HepG2 (cell line): Measurements from ENCODE around the gene IRF2. TPM values are rescaled to one million over a fixed set of nuclear protein-coding genes. Genes with fewer than 3 reads are reported as not detected.

Experiments
- NRL ChIP-seq: sonication (generic); formaldehyde crosslinking; IDR thresholded peaks from 2 replicates; pipeline ENCODE4 v1.5.0; 2020; ENCODE audit warnings: missing genetic modification reagents, mild to moderate bottlenecking, moderate library complexity, borderline replicate concordance
- PCBP2 ChIP-seq: fragments of 200-400 bp; formaldehyde crosslinking; optimal IDR thresholded peaks from 2 replicates; pipeline ENCODE3; 2018; ENCODE audit warnings: low read length, low read depth; ENCODE audit not compliant: poor library complexity, severe bottlenecking
- POLR2A ChIP-seq, 2 experiments: IDR thresholded peaks; 2 replicates each; pipeline ENCODE4 v1.6.1; 2011; ENCODE audit warnings: low read depth in 2 of 2, low read length in 2 of 2, mild to moderate bottlenecking in 1 of 2, moderate library complexity in 1 of 2; ENCODE audit not compliant: insufficient read depth in 1 of 2
- RBM22 ChIP-seq: fragments of 200-400 bp; formaldehyde crosslinking; optimal IDR thresholded peaks from 2 replicates; pipeline ENCODE3; 2017; ENCODE audit warnings: mild to moderate bottlenecking, low read length, moderate library complexity
- SPEN ChIP-seq: sonication (generic); formaldehyde crosslinking; IDR thresholded peaks from 2 replicates; pipeline ENCODE4 v1.5.1; 2020; ENCODE audit warnings: low read depth, mild to moderate bottlenecking, missing genetic modification reagents
- TARDBP ChIP-seq: sonication (generic); formaldehyde crosslinking; IDR thresholded peaks from 2 replicates; pipeline ENCODE4 v1.8.0; 2022; ENCODE audit warnings: mild to moderate bottlenecking, missing genetic modification reagents
- ZFP37 ChIP-seq: sonication (generic); formaldehyde crosslinking; IDR thresholded peaks from 2 replicates; pipeline ENCODE4 v1.4.0; 2020; ENCODE audit warnings: missing genetic modification reagents, borderline replicate concordance
- polyA plus RNA-seq, 8 experiments: library from polyadenylated mRNA; depleted of rRNA in 3 of 8; stranded (reverse) in 7 of 8; unstranded in 1 of 8; fragments of >200 nt; fragmentation: Illumina TruSeq in 4 of 8; extraction: Trizol in 4 of 8; gene quantifications; 2 replicates each; pipeline versions ENCODE4 v1.2.1 to v1.2.3, GENCODE V29; 2011 to 2016; ENCODE audit warnings: low read depth in 4 of 8, missing spikeins in 1 of 8, mixed read lengths in 1 of 8; ENCODE audit not compliant: insufficient read depth in 1 of 8
- total RNA-seq, 5 experiments: library from RNA; depleted of rRNA; stranded (reverse); fragments of >200 nt; fragmentation: Illumina TruSeq; extraction: Trizol; gene quantifications; 2 replicates each; pipeline ENCODE4 v1.2.3, GENCODE V29; 2016; ENCODE audit warnings: low read depth in 1 of 5
- TF ChIP-seq, protein P1 (sequence below): sonication (generic); formaldehyde crosslinking; IDR thresholded peaks from 2 replicates; pipeline ENCODE4 v1.9.0; 2021; ENCODE audit warnings: mild to moderate bottlenecking, missing genetic modification reagents
- TF ChIP-seq, protein P2 (sequence below): sonication (generic); formaldehyde crosslinking; IDR thresholded peaks from 2 replicates; pipeline ENCODE4 v1.5.1; 2020; ENCODE audit warnings: mild to moderate bottlenecking, missing genetic modification reagents, moderate library complexity
- TF ChIP-seq, protein P3 (sequence below): sonication (generic); formaldehyde crosslinking; IDR thresholded peaks from 2 replicates; pipeline ENCODE4 v1.8.1; 2023; ENCODE audit warnings: mild to moderate bottlenecking, moderate library complexity, missing genetic modification reagents
- TF ChIP-seq, protein P4 (sequence below): sonication (generic); formaldehyde crosslinking; IDR thresholded peaks from 2 replicates; pipeline ENCODE4 v1.5.1; 2020; ENCODE audit warnings: missing genetic modification reagents, mild to moderate bottlenecking, borderline replicate concordance
- TF ChIP-seq, protein P5 (sequence below): sonication (generic); formaldehyde crosslinking; IDR thresholded peaks from 2 replicates; pipeline ENCODE4 v1.5.1; 2020; ENCODE audit warnings: missing genetic modification reagents, mild to moderate bottlenecking, borderline replicate concordance

The IRF2 gene
- total and polyA plus RNA-seq, 2 of the 13 experiments (the other 11 are each of a cell fraction or from before 2014, with no cell fraction given), result 15.5 to 28.8 TPM

DNA sequence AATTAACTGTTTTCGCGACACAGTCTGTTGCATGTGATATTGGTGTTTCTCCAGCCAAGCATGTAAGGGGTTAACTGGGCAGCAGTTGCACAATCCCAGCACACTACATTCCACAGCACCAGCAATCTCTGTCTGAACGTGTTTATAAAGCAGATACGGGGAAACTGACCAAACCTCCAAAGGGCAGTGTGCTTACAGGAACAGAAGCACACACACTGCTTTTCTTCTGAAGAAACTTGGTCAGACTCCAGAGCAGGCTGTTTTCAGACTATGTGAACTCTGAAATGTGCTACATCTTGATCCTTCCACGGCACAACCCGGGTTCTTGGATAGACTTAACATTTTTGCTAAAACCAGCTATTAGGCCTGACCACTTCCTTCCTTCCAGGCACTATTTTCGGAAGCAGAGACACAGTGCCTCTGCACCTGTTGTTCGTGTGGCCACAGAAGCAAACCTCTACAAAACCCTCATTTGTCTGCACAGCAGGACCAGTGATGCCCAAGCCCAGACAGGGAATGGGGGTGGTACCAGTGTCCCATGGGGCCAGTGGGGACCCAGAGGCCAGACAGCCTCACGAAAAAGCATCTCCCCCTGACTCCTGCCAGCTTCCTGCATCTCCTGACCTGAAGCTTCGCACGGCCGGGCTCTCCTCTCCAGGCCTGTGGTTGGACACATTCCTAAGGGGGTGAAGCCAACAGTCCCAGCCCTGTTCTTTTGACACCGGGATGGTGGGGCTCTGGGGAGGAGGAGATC, 90.1 kb downstream of the IRF2 start (continued):
- TF ChIP-seq, protein P1, sequence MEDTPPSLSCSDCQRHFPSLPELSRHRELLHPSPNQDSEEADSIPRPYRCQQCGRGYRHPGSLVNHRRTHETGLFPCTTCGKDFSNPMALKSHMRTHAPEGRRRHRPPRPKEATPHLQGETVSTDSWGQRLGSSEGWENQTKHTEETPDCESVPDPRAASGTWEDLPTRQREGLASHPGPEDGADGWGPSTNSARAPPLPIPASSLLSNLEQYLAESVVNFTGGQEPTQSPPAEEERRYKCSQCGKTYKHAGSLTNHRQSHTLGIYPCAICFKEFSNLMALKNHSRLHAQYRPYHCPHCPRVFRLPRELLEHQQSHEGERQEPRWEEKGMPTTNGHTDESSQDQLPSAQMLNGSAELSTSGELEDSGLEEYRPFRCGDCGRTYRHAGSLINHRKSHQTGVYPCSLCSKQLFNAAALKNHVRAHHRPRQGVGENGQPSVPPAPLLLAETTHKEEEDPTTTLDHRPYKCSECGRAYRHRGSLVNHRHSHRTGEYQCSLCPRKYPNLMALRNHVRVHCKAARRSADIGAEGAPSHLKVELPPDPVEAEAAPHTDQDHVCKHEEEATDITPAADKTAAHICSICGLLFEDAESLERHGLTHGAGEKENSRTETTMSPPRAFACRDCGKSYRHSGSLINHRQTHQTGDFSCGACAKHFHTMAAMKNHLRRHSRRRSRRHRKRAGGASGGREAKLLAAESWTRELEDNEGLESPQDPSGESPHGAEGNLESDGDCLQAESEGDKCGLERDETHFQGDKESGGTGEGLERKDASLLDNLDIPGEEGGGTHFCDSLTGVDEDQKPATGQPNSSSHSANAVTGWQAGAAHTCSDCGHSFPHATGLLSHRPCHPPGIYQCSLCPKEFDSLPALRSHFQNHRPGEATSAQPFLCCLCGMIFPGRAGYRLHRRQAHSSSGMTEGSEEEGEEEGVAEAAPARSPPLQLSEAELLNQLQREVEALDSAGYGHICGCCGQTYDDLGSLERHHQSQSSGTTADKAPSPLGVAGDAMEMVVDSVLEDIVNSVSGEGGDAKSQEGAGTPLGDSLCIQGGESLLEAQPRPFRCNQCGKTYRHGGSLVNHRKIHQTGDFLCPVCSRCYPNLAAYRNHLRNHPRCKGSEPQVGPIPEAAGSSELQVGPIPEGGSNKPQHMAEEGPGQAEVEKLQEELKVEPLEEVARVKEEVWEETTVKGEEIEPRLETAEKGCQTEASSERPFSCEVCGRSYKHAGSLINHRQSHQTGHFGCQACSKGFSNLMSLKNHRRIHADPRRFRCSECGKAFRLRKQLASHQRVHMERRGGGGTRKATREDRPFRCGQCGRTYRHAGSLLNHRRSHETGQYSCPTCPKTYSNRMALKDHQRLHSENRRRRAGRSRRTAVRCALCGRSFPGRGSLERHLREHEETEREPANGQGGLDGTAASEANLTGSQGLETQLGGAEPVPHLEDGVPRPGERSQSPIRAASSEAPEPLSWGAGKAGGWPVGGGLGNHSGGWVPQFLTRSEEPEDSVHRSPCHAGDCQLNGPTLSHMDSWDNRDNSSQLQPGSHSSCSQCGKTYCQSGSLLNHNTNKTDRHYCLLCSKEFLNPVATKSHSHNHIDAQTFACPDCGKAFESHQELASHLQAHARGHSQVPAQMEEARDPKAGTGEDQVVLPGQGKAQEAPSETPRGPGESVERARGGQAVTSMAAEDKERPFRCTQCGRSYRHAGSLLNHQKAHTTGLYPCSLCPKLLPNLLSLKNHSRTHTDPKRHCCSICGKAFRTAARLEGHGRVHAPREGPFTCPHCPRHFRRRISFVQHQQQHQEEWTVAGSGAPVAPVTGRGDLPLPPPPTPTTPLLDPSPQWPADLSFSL, result 0 out of 2 replicates have a peak, but pooled peaks have one; percentile 69
- 0 out of 2 replicates have a peak, but pooled peaks have one; percentile 29 for TF ChIP-seq SPEN (CRISPR knock-in tag)
- peak; percentile 63 for TF ChIP-seq TARDBP (CRISPR knock-in tag)
- TF ChIP-seq, protein P2, sequence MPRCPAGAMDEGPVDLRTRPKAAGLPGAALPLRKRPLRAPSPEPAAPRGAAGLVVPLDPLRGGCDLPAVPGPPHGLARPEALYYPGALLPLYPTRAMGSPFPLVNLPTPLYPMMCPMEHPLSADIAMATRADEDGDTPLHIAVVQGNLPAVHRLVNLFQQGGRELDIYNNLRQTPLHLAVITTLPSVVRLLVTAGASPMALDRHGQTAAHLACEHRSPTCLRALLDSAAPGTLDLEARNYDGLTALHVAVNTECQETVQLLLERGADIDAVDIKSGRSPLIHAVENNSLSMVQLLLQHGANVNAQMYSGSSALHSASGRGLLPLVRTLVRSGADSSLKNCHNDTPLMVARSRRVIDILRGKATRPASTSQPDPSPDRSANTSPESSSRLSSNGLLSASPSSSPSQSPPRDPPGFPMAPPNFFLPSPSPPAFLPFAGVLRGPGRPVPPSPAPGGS (CRISPR knock-in tag), result peak; percentile 54; the same call in 1 of the 2 replicates
- no peak for TF ChIP-seq PCBP2
- no peak for TF ChIP-seq NRL
- TF ChIP-seq ZFP37, result 0 out of 2 replicates have a peak, but pooled peaks have one; percentile 42
- TF ChIP-seq, protein P3, sequence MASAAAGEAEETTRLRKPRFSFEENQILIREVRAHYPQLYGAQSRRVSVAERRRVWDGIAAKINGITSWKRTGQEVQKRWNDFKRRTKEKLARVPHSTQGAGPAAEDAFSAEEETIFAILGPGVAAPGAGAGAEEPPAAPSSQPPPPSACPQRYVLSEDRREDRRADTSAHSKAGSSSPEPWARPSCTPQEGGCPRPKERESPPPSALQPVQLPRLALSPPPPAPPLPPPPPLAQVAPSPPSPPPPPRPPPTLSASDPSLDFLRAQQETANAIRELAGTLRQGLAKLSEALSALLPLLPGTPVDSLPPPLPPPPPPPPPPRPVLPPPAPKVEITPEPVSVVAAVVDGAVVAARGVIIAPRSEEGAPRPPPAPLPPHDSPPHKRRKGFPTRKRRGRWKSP (CRISPR knock-in tag), result peak; percentile 65; the same call in 1 of the 2 replicates
- TF ChIP-seq, protein P4, sequence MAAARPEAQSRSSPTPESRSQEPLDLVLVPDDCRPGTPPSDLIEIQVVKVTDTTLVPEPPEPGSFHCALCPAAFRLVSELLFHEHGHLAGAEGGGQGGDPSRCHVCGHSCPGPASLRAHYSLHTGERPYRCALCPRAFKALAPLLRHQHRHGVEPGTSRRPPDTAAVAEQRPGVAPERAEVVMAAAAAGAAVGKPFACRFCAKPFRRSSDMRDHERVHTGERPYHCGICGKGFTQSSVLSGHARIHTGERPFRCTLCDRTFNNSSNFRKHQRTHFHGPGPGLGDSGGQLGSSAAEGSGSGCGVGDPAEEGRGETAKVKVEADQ, result 0 out of 2 replicates have a peak, but pooled peaks have one; percentile 27
- TF ChIP-seq POLR2A (IDR thresholded peaks at IDR 0.05; ENCODE audit: insufficient read depth in 1 of 2, low read depth in 2 of 2, low read length in 2 of 2), result peak in 1 of 2 experiments; percentile 64; a peak in 2 of 4 replicates
- TF ChIP-seq RBM22, result no peak
- TF ChIP-seq, protein P5, sequence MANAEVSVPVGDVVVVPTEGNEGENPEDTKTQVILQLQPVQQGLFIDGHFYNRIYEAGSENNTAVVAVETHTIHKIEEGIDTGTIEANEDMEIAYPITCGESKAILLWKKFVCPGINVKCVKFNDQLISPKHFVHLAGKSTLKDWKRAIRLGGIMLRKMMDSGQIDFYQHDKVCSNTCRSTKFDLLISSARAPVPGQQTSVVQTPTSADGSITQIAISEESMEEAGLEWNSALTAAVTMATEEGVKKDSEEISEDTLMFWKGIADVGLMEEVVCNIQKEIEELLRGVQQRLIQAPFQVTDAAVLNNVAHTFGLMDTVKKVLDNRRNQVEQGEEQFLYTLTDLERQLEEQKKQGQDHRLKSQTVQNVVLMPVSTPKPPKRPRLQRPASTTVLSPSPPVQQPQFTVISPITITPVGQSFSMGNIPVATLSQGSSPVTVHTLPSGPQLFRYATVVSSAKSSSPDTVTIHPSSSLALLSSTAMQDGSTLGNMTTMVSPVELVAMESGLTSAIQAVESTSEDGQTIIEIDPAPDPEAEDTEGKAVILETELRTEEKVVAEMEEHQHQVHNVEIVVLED (CRISPR knock-in tag), result peak; percentile 9; the same call in 1 of the 2 replicates
